GM23248 (cell line): ENCODE measurements around the gene SLC25A21.
"Not testable (repeated sequence)": the region's sequence is repeated elsewhere in the genome, so short reads cannot be mapped to it uniquely, and the experiment has no call there.

ENCODE experiments used
- EZH2 ChIP-seq: fragments of 200-600 bp; sonication (generic); IDR thresholded peaks from 2 replicates; pipeline ENCODE4 v1.6.1; 2018; ENCODE audit warnings: antibody characterized with exemption, mild to moderate bottlenecking; ENCODE audit not compliant: insufficient read depth, poor library complexity, severe bottlenecking
- EZH2phosphoT487 ChIP-seq: fragments of 200-600 bp; sonication (generic); IDR thresholded peaks from 2 replicates; pipeline ENCODE4 v1.6.1; 2018; ENCODE audit warnings: antibody characterized with exemption, moderate library complexity, mild to moderate bottlenecking, low read depth; ENCODE audit not compliant: insufficient read depth

DNA sequence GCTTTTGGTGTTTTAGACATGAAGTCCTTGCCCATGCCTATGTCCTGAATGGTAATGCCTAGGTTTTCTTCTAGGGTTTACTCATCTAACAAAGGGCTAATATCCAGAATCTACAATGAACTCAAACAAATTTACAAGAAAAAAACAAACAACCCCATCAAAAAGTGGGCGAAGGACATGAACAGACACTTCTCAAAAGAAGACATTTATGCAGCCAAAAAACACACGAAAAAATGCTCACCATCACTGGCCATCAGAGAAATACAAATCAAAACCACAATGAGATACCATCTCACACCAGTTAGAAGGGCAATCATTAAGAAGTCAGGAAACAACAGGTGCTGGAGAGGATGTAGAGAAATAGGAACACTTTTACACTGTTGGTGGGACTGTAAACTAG is 10.1 kb downstream of the SLC25A21 start:
- not testable (repeated sequence) for TF ChIP-seq EZH2, EZH2phosphoT487
